Limb (tissue), 2 donors: ENCODE data around the gene CREB3L1.

ENCODE experiments used
- DNase-seq, 2 donors: peaks; one replicate each; pipeline ENCODE4 v3.0.0-alpha.2; 2016; ENCODE audit errors: extremely low spot score in 2 of 2

The CREB3L1 gene

GRCh38 chr11:46342239-46342638, 64.8 kb downstream of the CREB3L1 start:
- peak; percentile 52 to 62 for DNase-seq

GRCh38 chr11:46343520-46343919, 66.1 kb downstream of the CREB3L1 start:
- no peak for DNase-seq

GRCh38 chr11:46345131-46345597, 67.7 kb downstream of the CREB3L1 start:
- DNase-seq, result peak in 1 of 2 donors; percentile 32

- DNase-seq, result peak in 1 of 2 donors; percentile 28
Observed at GRCh38 chr11:46345881-46346484, 68.5 kb downstream of the CREB3L1 start.

- peak; percentile 70 to 95 for DNase-seq
Observed at GRCh38 chr11:46346886-46347636, 69.6 kb downstream of the CREB3L1 start, which contains the start of gene DGKZ. TSS of gene DGKZ (plus strand) at chr11:46347463. CDS start at chr11:46347660, 197 bp downstream.

- no peak for DNase-seq
Observed at GRCh38 chr11:46347637-46348311, 70.3 kb downstream of the CREB3L1 start.

- no peak for DNase-seq
Observed at GRCh38 chr11:46348566-46349401, 71.3 kb downstream of the CREB3L1 start.

- no peak for DNase-seq
Observed at GRCh38 chr11:46350695-46351094, 73.2 kb downstream of the CREB3L1 start.

- DNase-seq, result no peak
Observed at GRCh38 chr11:46351148-46351547, 73.7 kb downstream of the CREB3L1 start.

- DNase-seq, result no peak
Observed at GRCh38 chr11:46351606-46352005, 74.1 kb downstream of the CREB3L1 start.

- DNase-seq, result peak in 1 of 2 donors; percentile 68
Observed at GRCh38 chr11:46352063-46352841, 74.8 kb downstream of the CREB3L1 start.

GRCh38 chr11:46353698-46354097, 76.2 kb downstream of the CREB3L1 start:
- no peak for DNase-seq

- DNase-seq, result no peak
Observed at GRCh38 chr11:46356924-46357482, 79.5 kb downstream of the CREB3L1 start.

- DNase-seq, result no peak
Observed at GRCh38 chr11:46357483-46357936, 80.0 kb downstream of the CREB3L1 start.

- DNase-seq, result no peak
Observed at GRCh38 chr11:46359953-46360352, 82.5 kb downstream of the CREB3L1 start.

GRCh38 chr11:46360878-46361277, 83.4 kb downstream of the CREB3L1 start:
- DNase-seq, result no peak

GRCh38 chr11:46361283-46362155, 84.1 kb downstream of the CREB3L1 start:
- peak; percentile 63 to 71 for DNase-seq

- no peak for DNase-seq
Observed at GRCh38 chr11:46362156-46363030, 84.9 kb downstream of the CREB3L1 start.
